ENCODE measurements around the gene GAD1.

The GAD1 gene

GRCh38 chr2:170830166-170830565, 13.5 kb downstream of the GAD1 start:
- Histone ChIP-seq H3K27me3 (ENCODE audit: control insufficient read depth, insufficient read depth, low read length) (peaks cover 31% of the 10 kb centered on the region), H3K9me3 (ENCODE audit: control insufficient read depth, low read depth, low read length) (no peaks in the 10 kb centered on the region), H3K9ac (ENCODE audit: low read length) (no peak overlapping the region), H3K4me3 (ENCODE audit: low read length) (no peak overlapping the region), H3K36me3 (ENCODE audit: control insufficient read depth, low read depth, low read length) (no peaks in the 10 kb centered on the region), H3K27ac (ENCODE audit: low read length) (no peak overlapping the region), H3K4me1 (ENCODE audit: control insufficient read depth, low read depth, low read length) (no peaks in the 10 kb centered on the region)

- no peaks in the 10 kb centered on the region for H3K36me3 ChIP-seq (ENCODE audit: control insufficient read depth, low read depth, low read length)
These were observed 14.4 kb downstream of the GAD1 start for GRCh38 chr2:170831115-170831514.

GRCh38 chr2:170836027-170836426, 19.3 kb downstream of the GAD1 start:
- H3K36me3 ChIP-seq (ENCODE audit: control insufficient read depth, low read depth, low read length): no peaks in the 10 kb centered on the region
- H3K9me3 ChIP-seq (ENCODE audit: control insufficient read depth, low read depth, low read length): no peaks in the 10 kb centered on the region
- no peak overlapping the region for H3K27ac ChIP-seq (ENCODE audit: low read length)
- H3K9ac ChIP-seq (ENCODE audit: low read length): no peak overlapping the region
- no peaks in the 10 kb centered on the region for H3K4me1 ChIP-seq (ENCODE audit: control insufficient read depth, low read depth, low read length)
- no peaks in the 10 kb centered on the region for H3K27me3 ChIP-seq (ENCODE audit: control insufficient read depth, insufficient read depth, low read length)
- no peak overlapping the region for H3K4me3 ChIP-seq (ENCODE audit: low read length)

More at GRCh38 chr2:170831115-170831514, 14.4 kb downstream of the GAD1 start:
- H3K27ac ChIP-seq (ENCODE audit: low read length): no peak overlapping the region
- H3K9ac ChIP-seq (ENCODE audit: low read length): no peak overlapping the region
- no peaks in the 10 kb centered on the region for H3K4me1 ChIP-seq (ENCODE audit: control insufficient read depth, low read depth, low read length)
- peaks cover 24% of the 10 kb centered on the region for H3K27me3 ChIP-seq (ENCODE audit: control insufficient read depth, insufficient read depth, low read length)
- H3K4me3 ChIP-seq (ENCODE audit: low read length): no peak overlapping the region
- no peaks in the 10 kb centered on the region for H3K9me3 ChIP-seq (ENCODE audit: control insufficient read depth, low read depth, low read length)

GRCh38 chr2:170840717-170841210, 24.1 kb downstream of the GAD1 start:
- Histone ChIP-seq H3K4me3 (ENCODE audit: low read length) (no peak overlapping the region), H3K9me3 (ENCODE audit: control insufficient read depth, low read depth, low read length) (no peaks in the 10 kb centered on the region), H3K4me1 (ENCODE audit: control insufficient read depth, low read depth, low read length) (no peaks in the 10 kb centered on the region), H3K9ac (ENCODE audit: low read length) (no peak overlapping the region), H3K36me3 (ENCODE audit: control insufficient read depth, low read depth, low read length) (no peaks in the 10 kb centered on the region), H3K27me3 (ENCODE audit: control insufficient read depth, insufficient read depth, low read length) (no peaks in the 10 kb centered on the region), H3K27ac (ENCODE audit: low read length) (no peak overlapping the region)

- no peaks in the 10 kb centered on the region for H3K36me3 ChIP-seq (ENCODE audit: control insufficient read depth, low read depth, low read length)
- no peak overlapping the region for H3K9ac ChIP-seq (ENCODE audit: low read length)
- no peak overlapping the region for H3K27ac ChIP-seq (ENCODE audit: low read length)
- H3K4me3 ChIP-seq (ENCODE audit: low read length): no peak overlapping the region
- no peaks in the 10 kb centered on the region for H3K27me3 ChIP-seq (ENCODE audit: control insufficient read depth, insufficient read depth, low read length)
- no peaks in the 10 kb centered on the region for H3K9me3 ChIP-seq (ENCODE audit: control insufficient read depth, low read depth, low read length)
- H3K4me1 ChIP-seq (ENCODE audit: control insufficient read depth, low read depth, low read length): no peaks in the 10 kb centered on the region
These were observed 26.1 kb downstream of the GAD1 start for GRCh38 chr2:170842785-170843184.

GRCh38 chr2:170843656-170844055, 27.0 kb downstream of the GAD1 start:
- no peaks in the 10 kb centered on the region for H3K36me3 ChIP-seq (ENCODE audit: control insufficient read depth, low read depth, low read length)
- no peaks in the 10 kb centered on the region for H3K4me1 ChIP-seq (ENCODE audit: control insufficient read depth, low read depth, low read length)
- H3K27ac ChIP-seq (ENCODE audit: low read length): no peak overlapping the region
- H3K27me3 ChIP-seq (ENCODE audit: control insufficient read depth, insufficient read depth, low read length): no peaks in the 10 kb centered on the region
- H3K9ac ChIP-seq (ENCODE audit: low read length): no peak overlapping the region
- H3K9me3 ChIP-seq (ENCODE audit: control insufficient read depth, low read depth, low read length): no peaks in the 10 kb centered on the region
- no peak overlapping the region for H3K4me3 ChIP-seq (ENCODE audit: low read length)

- no peaks in the 10 kb centered on the region for H3K27me3 ChIP-seq (ENCODE audit: control insufficient read depth, insufficient read depth, low read length)
These were observed 28.7 kb downstream of the GAD1 start for GRCh38 chr2:170845343-170845742.

GRCh38 chr2:170846314-170846713, 29.6 kb downstream of the GAD1 start:
- Histone ChIP-seq H3K36me3 (ENCODE audit: control insufficient read depth, low read depth, low read length) (no peaks in the 10 kb centered on the region), H3K4me3 (ENCODE audit: low read length) (no peak overlapping the region), H3K27me3 (ENCODE audit: control insufficient read depth, insufficient read depth, low read length) (no peaks in the 10 kb centered on the region), H3K9ac (ENCODE audit: low read length) (no peak overlapping the region), H3K9me3 (ENCODE audit: control insufficient read depth, low read depth, low read length) (no peaks in the 10 kb centered on the region), H3K4me1 (ENCODE audit: control insufficient read depth, low read depth, low read length) (no peaks in the 10 kb centered on the region), H3K27ac (ENCODE audit: low read length) (no peak overlapping the region)

More at GRCh38 chr2:170845343-170845742, 28.7 kb downstream of the GAD1 start:
- no peak overlapping the region for H3K4me3 ChIP-seq (ENCODE audit: low read length)
- no peaks in the 10 kb centered on the region for H3K36me3 ChIP-seq (ENCODE audit: control insufficient read depth, low read depth, low read length)
- no peak overlapping the region for H3K9ac ChIP-seq (ENCODE audit: low read length)
- no peak overlapping the region for H3K27ac ChIP-seq (ENCODE audit: low read length)
- no peaks in the 10 kb centered on the region for H3K9me3 ChIP-seq (ENCODE audit: control insufficient read depth, low read depth, low read length)
- H3K4me1 ChIP-seq (ENCODE audit: control insufficient read depth, low read depth, low read length): no peaks in the 10 kb centered on the region

- H3K4me3 ChIP-seq (ENCODE audit: low read length): no peak overlapping the region
- H3K9ac ChIP-seq (ENCODE audit: low read length): no peak overlapping the region
- H3K9me3 ChIP-seq (ENCODE audit: control insufficient read depth, low read depth, low read length): no peaks in the 10 kb centered on the region
- no peak overlapping the region for H3K27ac ChIP-seq (ENCODE audit: low read length)
- H3K27me3 ChIP-seq (ENCODE audit: control insufficient read depth, insufficient read depth, low read length): no peaks in the 10 kb centered on the region
- no peaks in the 10 kb centered on the region for H3K36me3 ChIP-seq (ENCODE audit: control insufficient read depth, low read depth, low read length)
- H3K4me1 ChIP-seq (ENCODE audit: control insufficient read depth, low read depth, low read length): no peaks in the 10 kb centered on the region
These were observed 31.0 kb downstream of the GAD1 start for GRCh38 chr2:170847716-170848115.

GRCh38 chr2:170848587-170848986, 31.9 kb downstream of the GAD1 start:
- H3K4me1 ChIP-seq (ENCODE audit: control insufficient read depth, low read depth, low read length): no peaks in the 10 kb centered on the region
- H3K9me3 ChIP-seq (ENCODE audit: control insufficient read depth, low read depth, low read length): no peaks in the 10 kb centered on the region
- no peaks in the 10 kb centered on the region for H3K36me3 ChIP-seq (ENCODE audit: control insufficient read depth, low read depth, low read length)
- H3K27me3 ChIP-seq (ENCODE audit: control insufficient read depth, insufficient read depth, low read length): no peaks in the 10 kb centered on the region
- no peak overlapping the region for H3K4me3 ChIP-seq (ENCODE audit: low read length)
- H3K9ac ChIP-seq (ENCODE audit: low read length): no peak overlapping the region
- H3K27ac ChIP-seq (ENCODE audit: low read length): no peak overlapping the region

- Histone ChIP-seq H3K9ac (ENCODE audit: low read length) (no peak overlapping the region), H3K36me3 (ENCODE audit: control insufficient read depth, low read depth, low read length) (no peaks in the 10 kb centered on the region), H3K4me1 (ENCODE audit: control insufficient read depth, low read depth, low read length) (no peaks in the 10 kb centered on the region), H3K27me3 (ENCODE audit: control insufficient read depth, insufficient read depth, low read length) (no peaks in the 10 kb centered on the region), H3K4me3 (ENCODE audit: low read length) (no peak overlapping the region), H3K27ac (ENCODE audit: low read length) (no peak overlapping the region), H3K9me3 (ENCODE audit: control insufficient read depth, low read depth, low read length) (no peaks in the 10 kb centered on the region)
These were observed 33.6 kb downstream of the GAD1 start for GRCh38 chr2:170850251-170850650.

- no peaks in the 10 kb centered on the region for H3K4me1 ChIP-seq (ENCODE audit: control insufficient read depth, low read depth, low read length)
- no peaks in the 10 kb centered on the region for H3K36me3 ChIP-seq (ENCODE audit: control insufficient read depth, low read depth, low read length)
- no peak overlapping the region for H3K27ac ChIP-seq (ENCODE audit: low read length)
- no peak overlapping the region for H3K4me3 ChIP-seq (ENCODE audit: low read length)
- H3K9me3 ChIP-seq (ENCODE audit: control insufficient read depth, low read depth, low read length): no peaks in the 10 kb centered on the region
- no peak overlapping the region for H3K9ac ChIP-seq (ENCODE audit: low read length)
- no peaks in the 10 kb centered on the region for H3K27me3 ChIP-seq (ENCODE audit: control insufficient read depth, insufficient read depth, low read length)
These were observed 34.9 kb downstream of the GAD1 start for GRCh38 chr2:170851635-170852034.
